ENCODE measurements around the gene RAP1GDS1.
A peak's percentile ranks its signal among the peaks of the same experiment; 100 is the strongest.
"Not testable (repeated sequence)": the region's sequence is repeated elsewhere in the genome, so short reads cannot be mapped to it uniquely, and the experiment has no call there.

RAP1GDS1 gene

DNA sequence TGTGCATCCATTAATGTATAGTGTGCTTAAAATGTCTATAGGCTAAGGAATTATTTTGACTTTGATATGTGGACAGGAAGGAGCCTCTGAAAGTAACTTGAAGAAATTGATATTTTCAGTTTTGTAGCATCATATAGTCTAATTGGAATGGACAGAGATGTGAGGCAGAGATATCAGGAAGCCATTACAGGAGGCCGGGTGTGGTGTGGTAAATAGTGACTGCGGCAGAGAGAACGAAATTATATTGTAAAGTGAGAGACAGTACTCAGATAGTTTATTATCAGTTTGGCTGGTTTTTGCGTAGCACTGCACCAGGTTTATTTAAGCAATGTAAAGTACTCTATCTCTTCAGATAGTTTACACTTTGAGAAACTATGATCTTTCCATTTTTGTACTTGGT lies 98.5 kb downstream of the RAP1GDS1 start:
- no peak for DNase-seq

DNA sequence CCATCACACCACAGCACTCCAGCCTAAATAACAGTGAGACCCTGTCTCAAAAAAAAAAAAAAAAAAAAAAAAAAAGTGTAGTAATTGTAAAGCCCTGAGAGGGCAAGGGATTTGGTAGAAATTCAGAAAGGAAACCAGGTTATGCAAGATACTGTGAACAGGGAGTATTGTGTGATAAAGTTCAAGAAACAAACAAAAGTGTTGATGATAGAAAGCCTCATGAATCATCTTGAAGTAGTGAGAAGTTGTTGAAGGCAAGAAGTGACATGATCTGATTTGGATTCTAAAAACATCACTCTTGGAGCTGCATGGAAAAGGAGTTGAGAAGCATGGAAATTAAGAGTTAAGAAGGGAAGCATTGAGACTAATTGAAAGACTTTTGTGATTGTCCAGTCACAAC lies 102.2 kb downstream of the RAP1GDS1 start:
- no peak for DNase-seq

DNA sequence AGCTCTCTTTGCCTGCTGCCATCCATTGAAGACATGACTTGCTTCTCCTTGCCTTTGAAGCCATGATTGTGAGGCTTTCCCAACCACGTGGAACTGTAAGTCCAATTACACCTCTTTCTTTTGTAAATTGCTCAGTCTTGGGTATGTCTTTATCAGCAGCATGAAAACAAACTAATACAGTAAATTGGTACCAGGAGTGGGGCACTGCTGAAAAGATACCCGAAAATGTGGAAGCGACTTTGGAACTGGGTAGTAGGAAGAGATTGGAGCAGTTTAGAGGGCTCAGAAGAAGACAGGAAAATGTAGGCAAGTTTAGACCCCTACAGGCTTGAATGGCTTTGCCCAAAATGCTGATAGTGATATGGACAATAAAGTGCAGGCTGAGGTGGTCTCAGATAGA lies 105.1 kb downstream of the RAP1GDS1 start:
- not testable (repeated sequence) for DNase-seq

DNA sequence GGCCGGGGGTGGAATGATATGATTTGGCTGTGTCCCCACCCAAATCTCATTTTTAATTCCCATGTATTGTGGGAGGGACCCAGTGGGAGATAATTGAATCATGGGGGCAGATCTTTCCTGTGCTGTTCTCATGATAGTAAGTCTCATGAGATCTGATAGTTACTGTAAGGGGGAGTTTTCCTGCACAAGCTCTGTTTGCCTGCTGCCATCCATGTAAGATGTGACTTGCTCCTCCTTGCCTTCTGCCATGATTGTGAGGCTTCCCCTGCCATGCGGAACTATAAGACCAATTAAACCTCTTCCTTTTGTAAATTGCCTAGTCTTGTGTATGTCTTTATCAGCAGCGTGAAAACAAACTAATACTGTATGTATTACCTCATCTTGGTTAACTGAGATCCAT lies 106.8 kb downstream of the RAP1GDS1 start:
- DNase-seq: not testable (repeated sequence)

DNA sequence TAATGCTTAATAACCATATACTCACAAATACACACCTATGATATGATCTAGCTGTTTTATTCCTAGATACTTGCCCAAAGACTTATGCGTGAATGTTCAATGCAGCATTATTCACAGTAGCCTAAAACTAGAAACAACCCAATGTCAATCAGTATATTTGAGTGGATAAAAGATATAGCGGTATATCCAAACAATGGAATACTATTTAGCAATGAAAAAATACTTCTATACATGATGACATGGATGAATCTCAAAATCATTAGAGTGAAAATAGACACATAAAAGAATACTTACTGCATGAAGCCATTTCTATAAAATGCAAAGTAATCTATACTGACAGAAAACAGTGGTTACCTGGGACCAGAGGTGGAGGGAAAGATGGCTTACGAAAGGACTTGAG lies 108.1 kb downstream of the RAP1GDS1 start:
- DNase-seq: no peak

DNA sequence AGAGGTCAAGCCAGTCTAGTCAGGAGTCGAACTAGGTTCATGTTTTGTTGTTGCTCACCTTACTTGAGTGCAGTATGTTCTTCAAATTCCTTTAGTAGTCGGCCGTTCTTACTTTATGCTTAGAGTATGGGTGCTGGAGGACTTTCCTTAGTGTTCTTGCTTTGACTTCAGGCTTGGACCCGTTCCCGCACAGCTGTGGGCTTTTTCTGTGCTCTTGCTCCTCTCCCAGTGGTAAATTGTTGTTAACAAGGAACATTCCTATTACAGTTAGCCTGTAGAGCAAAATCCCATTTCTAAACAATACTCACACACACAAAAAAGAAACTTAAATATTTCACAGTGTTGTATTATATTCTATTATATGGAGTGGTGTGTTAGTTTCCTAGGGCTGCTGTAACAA lies 113.5 kb downstream of the RAP1GDS1 start:
- DNase-seq: no peak

DNA sequence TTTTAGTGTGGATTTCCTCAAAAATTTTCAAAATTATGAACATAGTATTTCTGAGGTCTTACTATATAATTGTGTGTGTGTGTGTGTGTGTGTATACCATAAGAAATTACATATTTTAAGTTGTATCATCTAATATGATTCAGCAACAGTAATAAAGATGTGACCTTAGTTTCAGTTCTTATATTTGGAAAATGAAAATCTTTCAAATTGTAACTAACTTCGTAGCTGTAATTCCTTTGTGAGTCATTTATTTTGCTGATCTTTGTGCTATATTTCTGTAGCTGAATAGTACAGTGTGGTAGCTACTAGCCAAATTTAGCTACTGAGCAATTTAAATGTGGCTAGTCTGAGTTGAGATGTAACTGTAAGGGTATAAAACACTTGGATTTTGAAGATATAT lies 116.4 kb downstream of the RAP1GDS1 start:
- DNase-seq: no peak

DNA sequence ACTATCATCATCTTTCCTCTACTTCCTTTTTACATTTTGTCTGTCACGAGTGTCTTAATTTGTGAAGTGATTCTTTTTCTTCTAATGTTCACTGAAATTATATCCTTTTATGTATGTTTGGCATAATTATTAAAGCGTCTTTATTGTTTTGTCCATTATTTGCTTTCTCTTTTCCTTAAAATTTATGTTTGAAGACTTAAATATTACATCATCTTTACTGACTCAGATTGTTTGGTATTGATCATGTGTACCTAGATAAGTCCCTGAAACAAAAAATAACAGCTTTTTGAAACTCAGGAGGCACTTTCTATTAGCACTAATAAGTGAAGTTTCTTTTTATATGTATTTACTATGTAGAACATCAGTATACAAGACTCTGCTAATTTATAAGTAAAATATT lies 120.1 kb downstream of the RAP1GDS1 start:
- DNase-seq: no peak

DNA sequence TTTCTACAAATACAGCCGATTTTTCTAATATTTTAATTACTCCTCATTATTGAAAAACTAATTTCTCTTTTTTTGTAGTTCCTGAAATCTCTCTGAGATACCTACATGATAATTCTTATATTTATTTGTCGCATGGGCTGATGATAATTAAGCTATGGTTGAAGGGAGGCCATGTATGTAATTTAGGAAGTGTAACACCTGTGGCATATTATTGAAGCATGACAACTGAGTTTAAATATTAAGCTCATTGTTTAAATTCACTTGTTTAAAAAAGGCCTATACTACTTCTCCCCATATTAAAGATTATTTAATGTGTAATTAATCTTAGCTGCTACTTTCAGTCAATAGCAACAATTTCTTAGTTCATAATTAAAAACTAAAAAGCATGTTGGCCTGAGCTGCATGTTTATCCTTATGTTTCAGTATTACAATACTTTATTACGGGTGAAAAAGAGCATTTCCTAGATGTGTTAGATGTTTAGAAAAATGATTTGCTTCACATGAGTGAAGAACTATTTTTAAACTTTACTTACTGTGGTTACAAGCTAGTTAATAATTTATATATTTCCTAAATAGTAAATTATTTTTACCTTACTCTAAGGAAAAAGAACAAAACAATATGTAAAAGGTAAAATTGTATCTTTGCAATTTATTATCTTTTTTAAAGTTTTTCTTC lies 122.4 kb downstream of the RAP1GDS1 start:
- peak; percentile 1 for DNase-seq

DNA sequence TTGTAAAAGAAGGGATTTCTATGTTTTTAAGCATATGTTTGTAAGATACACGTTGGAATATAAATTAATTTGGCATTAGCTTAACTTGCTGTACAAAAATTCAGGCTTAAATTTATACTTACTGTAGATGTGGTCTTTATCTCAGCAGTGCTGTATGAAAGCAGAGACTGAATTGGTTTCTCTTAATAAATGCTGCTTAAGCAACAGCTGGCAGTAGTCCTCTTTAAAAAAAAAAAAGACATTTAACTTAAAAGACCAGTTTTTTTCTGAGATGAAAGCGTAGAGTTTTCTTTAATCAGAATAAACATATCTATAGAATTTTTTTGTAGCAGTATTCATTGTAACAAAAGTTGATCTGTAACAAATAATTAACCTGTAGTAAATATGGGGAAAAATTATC lies 124.6 kb downstream of the RAP1GDS1 start:
- no peak for DNase-seq

DNA sequence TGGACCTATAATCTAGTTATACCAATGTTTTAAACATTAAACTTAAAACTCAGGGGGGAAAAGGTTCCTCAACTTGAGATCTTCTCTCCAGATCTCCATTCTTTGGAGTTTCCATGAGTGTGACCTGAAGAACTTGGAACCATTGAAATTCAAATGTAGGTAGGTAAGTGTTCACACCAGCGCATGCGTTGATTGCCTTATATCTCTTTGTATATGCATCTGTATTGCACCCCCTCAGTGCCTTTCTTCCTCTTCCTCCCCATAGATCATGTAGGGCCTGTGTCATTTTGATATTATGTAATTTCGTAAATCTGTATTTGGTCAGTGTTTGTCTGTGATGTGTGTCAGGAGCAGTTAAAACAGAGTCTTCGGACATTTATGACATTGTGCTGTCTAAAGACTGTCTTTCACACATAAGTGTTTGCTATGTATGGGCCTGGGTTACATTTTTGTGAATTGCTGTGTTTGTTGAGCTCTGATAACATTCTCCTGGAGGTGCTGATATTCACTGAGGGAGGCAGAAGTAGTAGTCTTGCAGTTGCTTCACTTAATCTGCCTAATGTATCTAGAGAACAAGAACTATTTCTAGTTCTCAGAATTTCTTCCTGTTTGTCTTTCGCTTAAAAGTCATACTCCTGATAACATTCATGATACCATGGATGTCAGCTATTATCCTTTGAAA lies 126.3 kb downstream of the RAP1GDS1 start:
- no peak for DNase-seq

DNA sequence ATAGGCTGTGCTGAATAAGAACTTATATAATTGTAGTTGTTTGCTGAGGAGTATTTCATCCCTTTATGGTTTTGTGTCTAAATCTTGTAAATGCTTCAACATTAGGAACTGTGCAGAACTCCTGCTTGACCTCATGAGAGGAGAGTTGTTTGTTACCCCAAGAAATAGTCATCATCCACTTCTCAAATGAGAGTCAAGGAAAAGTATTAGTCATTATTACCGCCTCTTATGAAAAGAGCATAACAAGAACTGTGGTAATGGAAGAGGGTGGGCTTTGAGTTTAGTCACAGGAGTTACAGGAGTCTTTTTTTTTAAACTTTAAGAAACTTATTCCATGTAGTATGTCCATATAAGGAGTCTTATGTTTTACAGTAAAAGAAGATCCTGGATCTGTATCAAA lies 132.9 kb downstream of the RAP1GDS1 start:
- DNase-seq: no peak

DNA sequence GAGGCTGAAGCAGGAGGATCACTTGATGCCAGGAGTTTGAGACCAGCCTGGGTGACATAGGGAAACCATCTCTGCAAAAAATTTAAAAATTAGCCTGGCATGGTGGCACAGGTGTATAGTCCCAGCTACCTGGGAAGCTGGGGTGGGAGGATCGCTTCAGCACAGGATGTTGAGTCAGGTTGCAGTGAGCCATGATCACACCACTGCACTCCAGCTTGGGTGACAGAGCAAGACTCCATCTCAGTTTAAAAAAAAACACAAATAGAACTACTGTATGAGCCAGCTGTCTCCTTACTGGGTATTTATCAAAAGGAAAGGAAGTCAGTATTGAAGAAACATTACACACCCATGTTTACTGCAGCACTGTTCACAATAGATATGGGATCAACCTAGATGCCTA lies 138.7 kb downstream of the RAP1GDS1 start:
- no peak for DNase-seq

DNA sequence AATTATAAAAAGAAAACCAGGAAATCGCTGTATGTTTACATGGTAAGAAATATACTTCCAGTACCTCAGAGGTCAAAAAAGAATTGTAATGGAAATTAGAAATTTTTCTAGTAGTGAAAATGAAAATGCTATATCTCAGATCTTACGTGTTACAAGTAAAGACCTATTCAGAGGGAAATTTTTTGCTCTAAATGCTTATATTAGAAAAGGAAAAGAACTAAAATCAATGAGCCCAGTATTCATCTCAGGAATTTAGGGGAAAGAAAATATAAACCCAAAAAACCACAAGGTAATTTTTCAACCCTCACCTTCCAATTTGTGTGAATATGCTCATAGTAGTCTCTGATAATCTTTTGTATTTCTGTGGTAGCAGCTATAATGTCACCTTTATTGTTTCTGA lies 145.6 kb downstream of the RAP1GDS1 start:
- no peak for DNase-seq

DNA sequence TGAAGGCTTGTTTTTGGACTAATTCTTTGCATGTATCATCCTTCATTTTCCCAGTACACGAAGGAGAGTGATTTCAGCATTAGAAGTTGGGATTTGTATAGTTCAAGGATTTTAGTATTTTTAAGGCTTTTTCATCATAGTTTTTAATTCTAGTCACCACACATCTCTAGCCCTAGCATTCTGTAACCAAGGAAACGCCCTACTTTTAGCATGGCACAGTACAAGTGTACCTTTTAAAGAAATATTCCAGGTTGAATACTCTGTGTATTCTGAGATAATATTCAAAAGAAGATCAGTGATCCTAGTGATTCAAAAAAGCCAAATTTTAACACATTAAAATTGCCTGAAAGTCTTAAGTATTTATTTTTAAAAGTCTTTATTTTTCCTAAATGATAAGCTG lies 150.5 kb downstream of the RAP1GDS1 start:
- no peak for DNase-seq

DNA sequence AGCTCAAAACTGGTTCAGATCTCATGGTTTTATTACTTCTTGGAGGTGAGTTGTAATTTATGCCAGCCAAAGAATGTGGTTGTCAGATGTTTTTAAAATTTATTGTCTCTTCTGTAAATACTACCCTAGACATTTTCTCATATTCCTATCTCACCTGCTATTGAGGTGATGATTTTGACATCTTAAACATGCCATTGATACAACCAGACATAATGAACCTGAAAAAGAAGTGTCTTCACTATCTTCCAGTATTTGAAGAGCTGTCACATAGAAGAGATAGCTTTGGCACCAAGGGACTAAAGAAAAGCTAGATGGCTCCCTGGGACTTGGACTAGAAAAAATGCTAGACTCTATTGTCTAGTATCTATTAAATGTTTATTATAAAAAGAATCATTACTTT lies 155.7 kb downstream of the RAP1GDS1 start:
- DNase-seq: no peak

DNA sequence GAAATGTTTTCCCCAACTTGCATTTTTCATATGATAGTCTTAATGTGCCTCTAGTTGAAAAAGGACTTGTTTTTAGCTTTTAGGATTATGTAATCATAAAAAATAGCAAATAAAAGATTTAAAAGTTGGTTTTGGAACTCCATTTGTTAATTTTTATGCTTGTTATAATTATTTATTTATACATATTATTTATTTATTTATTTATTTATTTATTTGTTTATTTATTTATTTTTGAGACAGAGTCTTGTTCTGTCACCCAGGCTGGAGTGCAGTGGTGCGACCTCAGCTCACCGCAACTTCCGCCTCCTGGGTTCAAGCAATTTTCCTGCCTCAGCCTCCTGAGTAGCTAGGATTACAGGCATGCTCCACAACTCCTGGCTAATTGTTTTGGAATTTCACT lies 159.0 kb downstream of the RAP1GDS1 start:
- DNase-seq: not testable (repeated sequence)

DNA sequence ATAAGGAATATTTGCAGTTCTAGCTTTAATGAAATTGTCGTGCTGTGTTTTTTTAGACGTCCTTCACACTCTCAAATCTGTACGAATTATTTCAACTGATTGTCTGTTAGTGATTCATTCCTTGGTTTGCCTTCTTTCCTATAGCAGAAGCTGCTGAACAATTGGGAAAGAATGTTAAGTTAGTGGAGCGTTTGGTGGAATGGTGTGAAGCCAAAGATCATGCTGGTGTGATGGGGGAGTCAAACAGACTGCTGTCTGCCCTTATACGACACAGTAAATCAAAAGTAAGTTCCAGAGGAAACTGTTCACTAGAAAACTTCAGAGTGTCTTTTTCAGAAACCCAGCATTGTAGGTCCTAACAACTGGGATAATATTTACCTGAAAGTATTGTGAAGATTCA lies 159.9 kb downstream of the RAP1GDS1 start:
- DNase-seq: no peak

DNA sequence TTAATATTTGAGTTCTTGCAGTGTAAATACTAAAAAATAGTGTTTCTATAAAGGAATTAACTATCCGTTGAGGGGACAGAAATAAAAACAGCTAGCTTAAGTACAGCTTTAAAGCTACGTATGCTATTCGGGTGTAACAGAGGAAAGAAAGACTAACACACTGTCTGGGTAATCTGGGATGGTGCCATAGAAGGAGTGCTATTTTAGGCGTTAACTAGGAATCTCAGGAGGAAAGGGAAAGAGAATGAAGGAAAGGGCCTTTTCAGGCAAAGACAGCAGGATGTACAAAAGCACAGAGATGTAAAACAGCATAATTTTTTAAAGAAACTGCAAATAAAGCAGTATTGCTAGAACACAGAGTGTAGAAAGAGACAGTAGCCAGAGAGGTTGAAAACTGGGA lies 161.8 kb downstream of the RAP1GDS1 start:
- DNase-seq: no peak

DNA sequence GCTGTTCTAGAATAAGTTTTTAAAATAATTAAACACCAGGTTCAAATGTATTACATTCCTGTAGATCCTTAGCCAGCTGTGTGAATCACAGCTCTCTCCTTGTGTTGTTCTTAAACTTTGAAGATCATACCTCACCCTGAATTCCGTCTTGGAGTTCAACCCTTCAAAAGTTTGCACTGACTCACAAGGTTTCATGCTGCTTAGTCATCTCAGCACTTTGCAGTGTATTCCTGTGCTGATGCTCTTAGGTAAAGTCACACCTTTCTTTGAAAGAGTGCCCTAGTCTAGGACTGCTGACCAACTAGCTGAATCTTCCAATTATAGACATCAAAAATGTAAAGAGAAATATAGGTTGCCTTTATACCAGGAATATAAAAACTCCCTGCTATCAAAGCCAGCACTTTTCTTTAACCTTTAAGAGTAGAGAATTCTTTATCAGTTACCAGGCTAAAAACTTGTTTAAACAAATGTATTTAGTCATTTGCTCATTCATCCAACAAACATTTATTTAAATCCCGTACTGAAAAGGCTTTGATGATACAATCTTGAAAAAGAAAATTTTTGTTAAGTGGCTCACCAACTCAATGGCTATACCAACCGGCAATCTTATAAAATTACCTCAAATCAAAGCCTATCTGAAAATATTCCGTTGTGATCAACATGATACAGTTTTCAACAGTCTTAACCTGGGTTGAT lies 169.7 kb downstream of the RAP1GDS1 start:
- no peak for DNase-seq

DNA sequence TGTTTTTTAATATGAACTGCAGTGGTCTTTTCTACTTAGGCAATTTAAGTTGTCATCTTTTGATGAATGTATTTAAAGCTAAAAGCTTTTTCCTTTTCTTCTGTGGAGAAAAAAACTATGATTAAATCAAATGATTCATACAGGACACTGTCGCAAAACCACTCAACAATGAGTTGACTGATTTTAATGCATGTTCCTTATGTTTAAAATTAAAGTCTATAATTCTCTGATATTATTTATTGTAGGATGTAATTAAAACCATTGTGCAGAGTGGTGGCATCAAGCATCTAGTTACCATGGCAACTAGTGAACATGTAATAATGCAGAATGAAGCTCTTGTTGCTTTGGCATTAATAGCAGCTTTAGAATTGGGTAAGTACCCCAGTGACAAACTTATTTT lies 172.5 kb downstream of the RAP1GDS1 start:
- no peak for DNase-seq

DNA sequence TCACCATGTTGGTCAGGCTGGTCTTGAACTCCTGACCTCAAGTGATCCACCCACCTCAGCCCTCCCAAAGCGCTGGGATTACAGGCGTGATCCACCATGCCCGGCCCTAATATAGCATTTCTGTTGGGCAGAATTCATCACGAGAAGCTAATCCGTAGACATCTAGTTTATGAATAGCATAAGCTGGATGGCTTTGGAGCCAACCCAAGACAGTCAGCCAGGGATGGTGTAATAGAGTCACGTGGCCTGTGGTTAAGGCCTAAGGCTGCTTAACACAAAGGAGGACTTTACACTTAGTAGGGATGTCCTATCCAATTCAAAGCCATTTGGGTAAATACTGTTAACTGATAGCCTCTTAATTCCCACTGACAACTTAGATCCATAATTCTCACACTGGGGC lies 173.6 kb downstream of the RAP1GDS1 start:
- DNase-seq: no peak

DNA sequence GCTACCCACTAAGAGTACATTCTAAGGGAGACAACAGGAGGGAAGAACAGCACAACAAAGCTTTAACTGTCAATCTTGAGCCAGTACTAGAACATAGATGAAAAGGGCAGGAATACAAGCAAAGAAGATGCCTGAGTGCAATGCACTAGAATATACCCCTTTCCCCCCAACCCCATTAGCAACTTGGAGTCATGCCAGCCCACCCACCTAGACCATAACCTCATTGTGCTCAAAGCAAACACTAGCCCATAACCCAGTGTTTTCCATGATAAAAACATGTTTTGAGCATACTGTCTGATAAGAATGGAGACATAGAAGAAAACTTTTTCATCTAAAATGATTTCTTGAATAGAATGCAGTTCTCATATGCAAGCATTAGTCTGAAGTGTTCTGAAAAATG lies 183.2 kb downstream of the RAP1GDS1 start:
- no peak for DNase-seq
